OCI-LY7 (cell line): ENCODE results near the gene CALM1.

Experiments
- CTCF ChIP-seq: fragments of 200-600 bp; sonication (generic); conservative IDR thresholded peaks from 2 replicates; pipeline ENCODE4 v1.5.1; 2014; ENCODE audit warnings: mild to moderate bottlenecking, antibody characterized with exemption, low read length, moderate library complexity, mixed read lengths
- EZH2phosphoT487 ChIP-seq: fragments of 200-600 bp; sonication (generic); IDR thresholded peaks from 2 replicates; pipeline ENCODE4 v1.6.1; 2018; ENCODE audit warnings: low read depth, borderline replicate concordance, mild to moderate bottlenecking, mixed run types, antibody characterized with exemption, low read length, moderate library complexity, mixed read lengths

GRCh38 chr14:90358359-90358758 lies 38.5 kb upstream of the CALM1 start:
- TF ChIP-seq CTCF = no peak
- no peak for TF ChIP-seq EZH2phosphoT487
